NT2/D1 (cell line): ENCODE measurements around the gene ZEB2.

Experiments
- SUZ12 ChIP-seq: IDR thresholded peaks from 2 replicates; pipeline ENCODE4 v1.6.1; 2011; ENCODE audit not compliant: insufficient read length, insufficient read depth; ENCODE audit errors: extremely low read depth
- YY1 ChIP-seq: IDR thresholded peaks from 2 replicates; pipeline ENCODE4 v1.6.1; 2011; ENCODE audit not compliant: insufficient read length, insufficient read depth
- ZNF274 ChIP-seq: IDR thresholded peaks from 2 replicates; pipeline ENCODE4 v1.6.1; 2011; ENCODE audit warnings: mild to moderate bottlenecking, low read depth, low read length

- TF ChIP-seq SUZ12 (no peak), ZNF274 (no peak), YY1 (no peak)
Observed at GRCh38 chr2:144553379-144553778, 33.5 kb upstream of the ZEB2 start.
